Ureter (tissue), 1 donor: ENCODE data around the gene ZNF536. TPM values are rescaled to one million over a fixed set of nuclear protein-coding genes. Genes with fewer than 3 reads are reported as not detected.
"Not testable (repeated sequence)": the region's sequence is repeated elsewhere in the genome, so short reads cannot be mapped to it uniquely, and the experiment has no call there.

Source experiments
- DNase-seq: peaks from one replicate; pipeline ENCODE4 v3.0.0-alpha.2; 2020; ENCODE audit warnings: low spot score
- total RNA-seq: library from RNA; stranded (reverse); gene quantifications from one replicate; pipeline ENCODE4 v1.2.4, GENCODE V29; 2023
- donor health status: DM: yes; HTN: yes; CAD: no.

The ZNF536 gene
- total RNA-seq, 1 donor from 2014 or later: 15.8 TPM

DNA sequence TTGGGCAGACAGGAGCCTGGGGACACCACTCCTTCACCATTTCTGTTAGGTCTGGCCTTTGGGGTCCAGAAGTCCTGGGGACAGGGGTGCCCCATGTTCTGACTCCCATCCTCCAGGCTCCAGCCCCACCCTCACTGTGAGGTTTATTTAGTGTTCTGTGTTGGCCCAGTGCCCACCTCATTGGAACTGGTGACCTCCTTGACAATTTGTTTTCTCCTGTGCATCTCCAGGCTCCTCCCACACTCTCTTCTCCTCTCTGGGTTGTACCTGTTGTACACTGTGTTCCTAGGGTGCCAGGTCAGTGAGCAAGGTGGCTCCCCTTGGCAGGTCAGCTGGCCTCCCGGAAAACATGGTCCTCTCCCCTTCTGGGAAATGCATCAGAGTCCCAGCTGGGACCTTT is 110.8 kb downstream of the ZNF536 start:
- DNase-seq: no peak

DNA sequence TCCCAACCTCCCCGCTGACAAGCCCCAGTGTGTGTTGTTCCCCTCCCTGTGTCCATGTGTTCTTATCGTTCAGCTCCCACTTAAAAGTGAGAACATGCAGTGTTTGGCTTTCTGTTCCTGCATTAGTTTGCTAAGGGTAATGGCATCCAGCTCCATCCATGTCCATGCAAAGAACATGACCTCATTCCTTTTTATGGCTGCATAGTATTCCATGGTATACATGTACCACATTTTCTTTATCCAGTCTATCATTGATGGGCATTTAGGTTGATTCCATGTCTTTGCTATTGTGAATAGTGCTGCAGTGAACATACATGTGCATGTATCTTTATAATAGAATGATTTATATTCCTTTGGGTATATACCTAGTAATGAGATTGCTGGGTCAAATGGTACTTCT is 114.1 kb downstream of the ZNF536 start:
- DNase-seq: not testable (repeated sequence)

- DNase-seq: no peak
Measured at GRCh38 chr19:30487178-30487577, 115.0 kb downstream of the ZNF536 start.

DNA sequence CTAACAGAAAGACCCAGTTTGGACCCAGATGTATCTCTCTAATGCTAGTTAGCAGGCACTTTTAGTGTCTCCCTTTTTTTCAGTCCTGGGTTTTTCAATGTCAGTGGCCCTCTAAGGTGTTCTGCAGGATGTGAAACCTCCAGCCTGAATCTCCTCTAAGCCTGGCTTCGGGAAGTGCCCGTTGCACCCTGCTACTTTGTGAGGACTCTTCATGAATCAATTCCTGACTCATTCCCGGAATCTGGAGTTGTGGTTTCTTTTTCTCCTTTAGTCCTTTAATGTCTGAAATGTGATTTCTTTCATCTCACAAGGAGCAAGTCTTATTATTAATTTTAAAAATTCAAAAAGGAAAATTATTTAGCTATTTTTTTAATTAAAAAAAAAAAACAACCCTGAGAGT is 116.0 kb downstream of the ZNF536 start:
- DNase-seq: no peak

DNA sequence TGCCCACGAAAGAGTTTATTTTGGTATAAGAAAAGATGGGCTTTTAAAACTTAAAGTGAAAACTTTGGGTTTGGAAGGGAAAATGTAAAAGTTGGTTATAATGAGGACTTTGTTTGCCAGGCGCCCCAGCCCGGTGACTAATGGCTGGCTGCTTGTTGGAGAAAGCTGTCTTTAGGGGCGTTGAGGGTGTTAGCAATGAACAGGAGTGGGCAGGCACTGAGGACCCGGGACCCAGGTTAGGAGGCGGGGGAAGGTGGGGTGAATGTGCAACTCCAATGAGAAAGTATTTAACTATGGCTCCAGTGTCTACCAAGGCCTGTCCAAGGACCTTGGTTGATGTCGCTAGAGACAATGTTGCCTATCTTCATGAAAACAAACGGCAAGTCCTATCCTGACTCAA is 118.6 kb downstream of the ZNF536 start:
- DNase-seq: no peak

GRCh38 chr19:30492586-30493270 is 120.5 kb downstream of the ZNF536 start:
- DNase-seq: no peak

DNA sequence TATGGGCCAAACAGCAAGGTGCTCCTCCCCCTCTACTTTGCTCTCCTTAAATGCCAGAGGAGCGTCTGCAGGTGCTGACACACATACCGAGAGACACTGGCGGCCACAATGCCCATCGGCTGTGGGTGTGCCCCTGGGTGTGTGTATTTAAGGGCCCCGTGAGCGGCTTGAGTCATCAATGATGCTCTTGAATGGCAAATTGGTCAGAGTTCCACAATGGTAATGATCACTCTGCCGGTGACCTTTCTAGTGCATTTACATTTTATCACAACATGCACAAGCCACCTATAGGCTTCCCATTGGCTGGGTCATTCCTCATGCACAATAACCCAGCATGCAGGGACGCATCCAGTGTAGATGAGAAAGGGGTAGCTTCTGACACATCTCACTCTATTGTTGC is 124.8 kb downstream of the ZNF536 start:
- DNase-seq: no peak

GRCh38 chr19:30498085-30498484 is 125.9 kb downstream of the ZNF536 start:
- not testable (repeated sequence) for DNase-seq

- DNase-seq: no peak
Measured at GRCh38 chr19:30498707-30499106, 126.5 kb downstream of the ZNF536 start.

- no peak for DNase-seq
Measured at GRCh38 chr19:30504272-30504671, 132.1 kb downstream of the ZNF536 start.

DNA sequence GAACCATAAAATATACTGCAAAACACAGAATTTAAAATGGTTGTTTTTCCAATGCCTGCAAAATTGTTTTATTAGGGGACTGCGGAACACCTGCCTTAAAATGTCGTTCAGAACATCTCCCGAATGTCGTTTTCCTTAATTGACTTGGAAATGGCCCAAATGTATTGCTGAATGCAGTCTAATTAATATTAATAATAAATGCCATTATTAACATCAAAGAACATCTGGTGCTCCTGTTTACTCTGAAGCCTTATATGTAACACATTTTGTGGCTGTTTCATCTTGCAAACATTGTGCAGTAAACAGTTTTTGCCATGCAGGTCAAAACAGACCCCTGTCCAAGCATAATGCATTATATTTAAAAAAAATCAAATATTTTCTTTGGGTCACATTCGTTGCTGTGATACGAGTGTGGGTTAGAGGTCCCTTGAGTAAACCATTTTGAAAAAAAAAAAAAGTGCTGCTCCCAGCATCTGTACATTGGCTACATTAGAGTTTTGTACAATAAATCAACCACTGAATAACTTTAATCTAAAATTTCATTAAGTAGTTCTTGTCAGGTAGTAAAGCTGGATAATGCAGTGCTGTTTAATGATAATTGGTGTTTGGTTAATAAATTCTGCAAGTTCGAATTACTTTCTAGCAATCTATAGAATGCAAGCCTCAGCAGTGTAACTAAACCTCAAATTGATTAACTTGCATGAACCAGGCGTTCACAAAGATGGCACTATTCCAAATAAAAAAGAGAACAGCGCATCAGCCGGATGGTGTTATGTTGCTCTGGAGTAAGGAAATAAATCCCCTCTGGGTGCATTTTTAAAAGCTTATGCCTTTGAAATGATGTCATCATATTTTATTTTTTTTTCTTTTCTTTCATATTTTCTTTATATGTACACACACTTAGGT is 140.2 kb downstream of the ZNF536 start:
- no peak for DNase-seq

GRCh38 chr19:30513082-30513411 is 140.9 kb downstream of the ZNF536 start:
- DNase-seq: no peak

DNA sequence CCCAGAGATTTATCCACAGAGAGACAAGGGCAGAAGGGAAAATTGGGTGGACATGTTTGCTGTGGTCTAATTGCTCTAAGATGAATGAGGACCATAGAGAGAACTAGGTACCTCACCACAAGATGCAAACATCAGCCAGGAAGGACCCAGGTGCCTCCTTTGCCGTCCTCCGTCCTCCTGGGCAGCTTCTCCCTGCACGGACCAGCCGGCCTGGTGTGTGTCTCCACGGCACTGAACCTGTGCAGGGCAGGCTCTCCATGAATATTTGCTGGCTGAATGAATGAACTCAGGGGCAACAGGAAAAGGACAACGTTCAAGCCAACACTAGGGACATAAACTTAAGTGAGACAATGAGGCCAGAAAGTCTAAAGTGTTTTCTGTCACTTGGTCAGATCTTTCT is 143.9 kb downstream of the ZNF536 start:
- DNase-seq: no peak

DNA sequence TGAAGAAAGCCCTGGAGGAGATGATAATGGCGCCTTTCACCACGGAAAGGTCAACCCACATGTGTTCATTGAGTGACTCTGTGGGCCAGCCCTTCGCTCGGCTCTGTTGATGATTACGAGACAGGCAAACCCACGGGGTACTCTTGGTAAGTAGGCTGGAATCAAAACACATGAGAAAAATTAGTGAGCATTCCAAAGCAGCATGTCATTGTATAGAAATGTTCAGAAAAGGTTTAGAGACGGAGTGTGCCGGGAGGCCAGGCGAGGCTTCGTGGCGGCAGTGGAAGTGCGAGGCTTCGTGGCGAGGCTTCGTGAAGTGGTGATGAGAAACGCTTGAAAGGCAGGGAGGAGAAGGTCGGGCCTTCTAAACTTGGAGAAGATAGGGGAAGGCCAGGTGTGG is 144.3 kb downstream of the ZNF536 start:
- DNase-seq: no peak

GRCh38 chr19:30518965-30519606 is 146.9 kb downstream of the ZNF536 start:
- DNase-seq: no peak

GRCh38 chr19:30519607-30520205 is 147.5 kb downstream of the ZNF536 start:
- DNase-seq: no peak

DNA sequence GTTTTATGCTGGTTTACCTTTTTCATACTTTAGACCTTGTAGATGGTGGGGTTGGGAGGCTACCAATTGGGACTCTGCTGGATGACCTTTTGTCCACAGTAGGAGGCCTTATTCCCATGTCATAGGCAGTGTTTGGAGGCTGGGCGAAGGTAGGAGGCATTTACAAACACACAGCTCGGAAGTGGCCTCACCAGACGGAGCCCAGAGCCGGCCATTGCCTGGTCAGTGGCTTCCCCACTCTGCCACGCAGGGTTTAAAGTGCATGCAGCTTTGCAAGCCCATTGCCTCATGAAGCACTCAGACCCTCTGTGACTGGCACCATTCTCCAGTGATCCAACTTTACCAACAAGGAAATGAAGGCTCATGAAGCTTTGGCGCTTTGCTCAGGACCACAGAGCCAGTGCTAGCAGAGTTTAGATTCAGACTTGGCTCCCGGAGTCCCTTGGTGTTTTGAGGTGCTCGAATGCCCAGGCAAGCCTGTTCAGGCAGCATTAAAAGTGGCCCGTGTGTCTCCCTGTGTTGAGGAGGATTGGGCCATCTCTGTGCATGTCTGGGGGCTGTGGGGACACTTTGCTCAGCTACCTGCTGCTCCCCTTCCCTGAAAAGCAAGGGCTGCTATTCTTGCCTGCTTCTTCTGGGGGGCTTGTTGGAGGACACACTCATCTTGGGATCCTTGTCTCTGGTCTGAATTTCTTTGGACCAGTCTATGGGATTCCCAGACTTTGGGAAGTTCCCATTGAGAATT is 148.7 kb downstream of the ZNF536 start:
- no peak for DNase-seq

DNA sequence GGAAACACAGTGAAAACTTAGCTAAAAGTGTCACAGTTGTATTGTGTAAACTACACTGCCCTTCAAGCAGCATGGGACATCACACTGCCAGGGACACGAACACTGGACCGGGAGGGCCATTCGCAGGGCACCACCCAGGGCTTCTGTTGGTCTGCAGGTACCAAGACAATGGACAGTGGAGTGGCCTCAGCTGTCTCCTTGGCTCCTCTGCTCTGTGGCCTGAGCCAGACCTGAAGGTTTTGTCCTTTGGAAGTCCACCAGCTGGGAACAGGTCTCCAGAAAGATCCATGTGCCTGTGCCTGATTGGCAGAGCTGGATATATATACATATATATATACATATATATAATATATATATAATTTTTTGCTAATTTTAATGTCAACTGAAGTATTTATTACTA is 149.8 kb downstream of the ZNF536 start:
- no peak for DNase-seq

DNA sequence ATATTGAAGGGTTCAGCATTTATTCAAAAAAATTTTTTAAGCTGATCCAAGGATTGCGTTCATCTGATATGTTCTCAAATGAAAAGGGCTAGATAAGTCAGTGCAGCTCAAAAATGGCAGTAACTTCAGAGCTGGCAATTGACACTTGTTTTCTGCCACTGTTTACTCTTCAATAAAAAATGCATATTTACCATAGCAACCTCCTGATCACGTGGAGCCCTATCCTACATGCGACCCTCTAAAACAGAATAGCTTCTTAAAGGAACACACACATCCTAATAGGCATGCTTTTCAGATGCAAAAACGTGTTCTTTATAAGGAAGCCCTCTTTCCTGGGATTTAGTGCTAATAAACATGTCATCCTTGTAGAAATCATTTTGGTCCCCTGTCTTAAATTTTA is 150.2 kb downstream of the ZNF536 start:
- DNase-seq: no peak

GRCh38 chr19:30523791-30524190 is 151.6 kb downstream of the ZNF536 start:
- no peak for DNase-seq

DNA sequence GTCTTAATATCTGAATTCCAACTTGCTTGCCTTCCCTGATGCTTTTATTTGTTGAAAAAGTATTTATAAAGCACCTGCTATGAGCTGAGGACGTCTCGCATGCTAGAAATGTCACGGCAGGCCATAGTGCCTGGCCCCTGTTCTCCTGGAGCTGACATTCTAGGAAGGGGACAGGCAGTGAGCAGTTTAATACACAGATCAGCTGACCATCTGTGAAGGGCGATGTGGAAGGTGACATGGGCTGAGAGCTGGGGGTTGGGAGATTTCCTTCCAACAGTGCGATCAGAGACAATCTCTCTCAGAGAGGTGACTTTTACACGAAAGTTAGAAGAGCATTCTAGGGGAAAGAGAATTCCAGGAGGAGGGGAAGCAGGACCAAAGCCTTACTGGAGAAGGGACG is 153.2 kb downstream of the ZNF536 start:
- no peak for DNase-seq

GRCh38 chr19:30528919-30529318 is 156.7 kb downstream of the ZNF536 start:
- no peak for DNase-seq
